ENCODE data around the gene TCN2. TPM values are rescaled to one million over a fixed set of nuclear protein-coding genes. Genes with fewer than 3 reads are reported as not detected.
A peak's percentile ranks its signal among the peaks of the same experiment; 100 is the strongest.

The TCN2 gene
- total and polyA plus RNA-seq, 10 of the 15 experiments (the other 5 are each of a cell fraction or from before 2014, with no cell fraction given), result 5.4 to 21.8 (median 11.0) TPM

DNA sequence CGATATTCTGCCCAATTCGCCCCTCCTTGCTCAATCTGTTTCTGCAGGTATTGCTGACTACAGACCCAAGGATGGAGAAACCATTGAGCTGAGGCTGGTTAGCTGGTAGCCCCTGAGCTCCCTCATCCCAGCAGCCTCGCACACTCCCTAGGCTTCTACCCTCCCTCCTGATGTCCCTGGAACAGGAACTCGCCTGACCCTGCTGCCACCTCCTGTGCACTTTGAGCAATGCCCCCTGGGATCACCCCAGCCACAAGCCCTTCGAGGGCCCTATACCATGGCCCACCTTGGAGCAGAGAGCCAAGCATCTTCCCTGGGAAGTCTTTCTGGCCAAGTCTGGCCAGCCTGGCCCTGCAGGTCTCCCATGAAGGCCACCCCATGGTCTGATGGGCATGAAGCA lies 19.4 kb downstream of the TCN2 start:
- POLR2A ChIA-PET, result interaction anchor here (0.6 kb wide), 1 partner anchor 119 kb away, joined by 5 read pairs; no protein-coding TSS in a partner anchor
- WGBS (ENCODE audit: insufficient coverage, insufficient replicate concordance, low lambda C conversion rate, missing lambda C conversion rate), result 43% methylated on average over 5 of the region's 5 CpGs
- H3K9ac ChIP-seq (ENCODE audit: control insufficient read depth, insufficient read depth, low read length), result no peak overlapping the region
- no peaks in the 10 kb centered on the region for H3K4me1 ChIP-seq (ENCODE audit: control insufficient read depth, insufficient read depth, low read length)
- no peaks in the 10 kb centered on the region for H3K79me2 ChIP-seq (ENCODE audit: control insufficient read depth, insufficient read depth, low read length)
- no peaks in the 10 kb centered on the region for H4K20me1 ChIP-seq (ENCODE audit: control insufficient read depth, insufficient read depth)
- BruUV-seq (replicated peaks), result no TSS peak
- RAD21 ChIA-PET (ENCODE audit: unreplicated experiment), result interaction anchor here (1.0 to 1.2 kb wide), 2 partner anchors 129 to 202 kb away, joined by 3 read pairs; no protein-coding TSS in a partner anchor
- H3K27ac ChIP-seq (ENCODE audit: control insufficient read depth, insufficient read depth), result no peak overlapping the region
- intact Hi-C loops (cut with micrococcal nuclease; ENCODE audit: unreplicated experiment) (no loop called here), in situ Hi-C loops (cut with MboI) (loop anchor here (25.0 kb wide), 1 partner anchor 286 kb away; no protein-coding TSS in a partner anchor)
- no peak overlapping the region for H3K4me2 ChIP-seq (ENCODE audit: control insufficient read depth, insufficient read depth)
- no peak for ATAC-seq
- CTCF ChIA-PET, result interaction anchor here (0.8 to 1.2 kb wide), 3 partner anchors 18 to 129 kb away, joined by 3 to 5 read pairs (median 3); no protein-coding TSS in a partner anchor
- no peak for DNase-seq (ENCODE audit: low read depth, low spot score)
- no peaks in the 10 kb centered on the region for H3K36me3 ChIP-seq (ENCODE audit: control insufficient read depth in 2 of 2, insufficient read depth in 2 of 2, low read length in 1 of 2)
- TF ChIP-seq YBX1 (IDR thresholded peaks at IDR 0.05) (no peak), HCFC1 (IDR thresholded peaks at IDR 0.05; ENCODE audit: low read length) (no peak), PAX5 (IDR thresholded peaks at IDR 0.05; ENCODE audit: borderline replicate concordance, low read depth, low read length) (no peak), HDAC6 (IDR thresholded peaks at IDR 0.05; ENCODE audit: unreplicated experiment) (no peak), NR2C2 (IDR thresholded peaks at IDR 0.05; ENCODE audit: borderline replicate concordance, control insufficient read depth, insufficient read length, low read depth) (no peak), TBL1XR1 (IDR thresholded peaks at IDR 0.05; ENCODE audit: low read depth, low read length) (no peak), SUPT20H (IDR thresholded peaks at IDR 0.05; ENCODE audit: borderline replicate concordance, control insufficient read depth, low read depth, low read length) (no peak)
- TF ChIP-seq, protein P1, sequence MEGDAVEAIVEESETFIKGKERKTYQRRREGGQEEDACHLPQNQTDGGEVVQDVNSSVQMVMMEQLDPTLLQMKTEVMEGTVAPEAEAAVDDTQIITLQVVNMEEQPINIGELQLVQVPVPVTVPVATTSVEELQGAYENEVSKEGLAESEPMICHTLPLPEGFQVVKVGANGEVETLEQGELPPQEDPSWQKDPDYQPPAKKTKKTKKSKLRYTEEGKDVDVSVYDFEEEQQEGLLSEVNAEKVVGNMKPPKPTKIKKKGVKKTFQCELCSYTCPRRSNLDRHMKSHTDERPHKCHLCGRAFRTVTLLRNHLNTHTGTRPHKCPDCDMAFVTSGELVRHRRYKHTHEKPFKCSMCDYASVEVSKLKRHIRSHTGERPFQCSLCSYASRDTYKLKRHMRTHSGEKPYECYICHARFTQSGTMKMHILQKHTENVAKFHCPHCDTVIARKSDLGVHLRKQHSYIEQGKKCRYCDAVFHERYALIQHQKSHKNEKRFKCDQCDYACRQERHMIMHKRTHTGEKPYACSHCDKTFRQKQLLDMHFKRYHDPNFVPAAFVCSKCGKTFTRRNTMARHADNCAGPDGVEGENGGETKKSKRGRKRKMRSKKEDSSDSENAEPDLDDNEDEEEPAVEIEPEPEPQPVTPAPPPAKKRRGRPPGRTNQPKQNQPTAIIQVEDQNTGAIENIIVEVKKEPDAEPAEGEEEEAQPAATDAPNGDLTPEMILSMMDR (IDR thresholded peaks at IDR 0.05 in 2 of 3, conservative IDR thresholded peaks at IDR 0.05 in 1 of 3; ENCODE audit: control insufficient read depth in 2 of 3, extremely low read depth in 1 of 3, insufficient read depth in 1 of 3, low read depth in 3 of 3, low read length in 3 of 3), result 0 out of 6 replicates have a peak, but pooled peaks of 1 of the 3 experiments have one; percentile 7
- H3K9me3 ChIP-seq (replicated peaks; ENCODE audit: control insufficient read depth, insufficient read depth, low read length), result no peaks in the 10 kb centered on the region
- SMC1A ChIA-PET (ENCODE audit: uncharacterized antibody, unreplicated experiment), result no interaction called here
- H3K4me3 ChIP-seq, result no peak overlapping the region
- no peak for FAIRE-seq
- H3K27me3 ChIP-seq (replicated peaks in 1 of 2; ENCODE audit: control insufficient read depth in 2 of 2, insufficient read depth in 2 of 2, low read length in 1 of 2), result no peaks in the 10 kb centered on the region
- no peak overlapping the region for H2AFZ ChIP-seq (ENCODE audit: control insufficient read depth, low read depth, low read length)

Data from GM12878 (cell line).